ENCODE data around the gene IL17REL. TPM values are rescaled to one million over a fixed set of nuclear protein-coding genes. Genes with fewer than 3 reads are reported as not detected.

Gene IL17REL
- total RNA-seq, 3 donors from 2014 or later: 0.09 to 0.43 TPM; not detected in 1

GRCh38 chr22:49950396-49950994 is 62.1 kb downstream of the IL17REL start:
- no peak for ATAC-seq

DNA sequence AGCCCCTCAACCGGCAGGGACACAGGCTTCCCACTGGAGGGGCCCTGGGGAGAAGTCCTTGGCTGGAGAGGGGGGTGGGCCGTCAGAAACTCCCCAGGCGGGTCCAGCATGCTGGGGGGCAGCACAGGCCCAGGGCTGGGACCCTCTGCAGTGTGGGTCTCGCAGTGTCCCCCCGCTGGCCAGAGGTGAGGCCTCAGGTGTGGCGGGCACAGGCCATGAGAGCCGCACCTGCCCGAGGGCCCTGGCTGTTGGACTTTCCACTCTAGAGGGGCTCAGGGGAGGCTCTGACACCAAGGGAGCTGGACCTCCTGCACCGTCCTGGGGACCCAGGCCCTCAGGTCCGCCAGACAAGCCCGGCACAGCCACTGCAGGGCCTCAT is 62.7 kb downstream of the IL17REL start:
- TF ChIP-seq CTCF (IDR thresholded peaks at IDR 0.05): no peak
- H3K36me3 ChIP-seq (ENCODE audit: low read depth): no peaks in the 10 kb centered on the region
- no peaks in the 10 kb centered on the region for H3K9me3 ChIP-seq
- DNase-seq (no peak), ATAC-seq (no peak)
- peaks cover 44% of the 10 kb centered on the region for H3K4me1 ChIP-seq (ENCODE audit: low read depth)
- intact Hi-C loops (cut with DNase I, micrococcal nuclease): no loop called here
- H3K4me3 ChIP-seq: no peak overlapping the region

More at GRCh38 chr22:49950396-49950994, 62.1 kb downstream of the IL17REL start:
- DNase-seq: peak in 1 of 3 donors; percentile 72
- no peaks in the 10 kb centered on the region for H3K9me3 ChIP-seq
- no peak overlapping the region for H3K4me3 ChIP-seq
- no peaks in the 10 kb centered on the region for H3K36me3 ChIP-seq (ENCODE audit: low read depth)
- intact Hi-C loops (cut with DNase I, micrococcal nuclease): no loop called here
- peaks cover 44% of the 10 kb centered on the region for H3K4me1 ChIP-seq (ENCODE audit: low read depth)
- TF ChIP-seq CTCF (IDR thresholded peaks at IDR 0.05): no peak

GRCh38 chr22:49948958-49949913 is 63.3 kb downstream of the IL17REL start:
- no peaks in the 10 kb centered on the region for H3K9me3 ChIP-seq
- H3K4me1 ChIP-seq (ENCODE audit: low read depth): peaks cover 44% of the 10 kb centered on the region
- intact Hi-C loops (cut with DNase I, micrococcal nuclease): no loop called here
- DNase-seq: peak; percentile 86 to 96 (median 93)
- ATAC-seq: peak; percentile 63
- no peaks in the 10 kb centered on the region for H3K36me3 ChIP-seq (ENCODE audit: low read depth)
- no peak for TF ChIP-seq CTCF (IDR thresholded peaks at IDR 0.05)
- H3K4me3 ChIP-seq: peak overlapping the region; percentile 23

GRCh38 chr22:49948116-49948957 is 64.2 kb downstream of the IL17REL start:
- peak in 2 of 3 donors; percentile 79 to 85 for DNase-seq
- ATAC-seq: peak; percentile 21
- peaks cover 42% of the 10 kb centered on the region for H3K4me1 ChIP-seq (ENCODE audit: low read depth)
- no peaks in the 10 kb centered on the region for H3K36me3 ChIP-seq (ENCODE audit: low read depth)
- peak overlapping the region; percentile 23 for H3K4me3 ChIP-seq
- TF ChIP-seq CTCF (IDR thresholded peaks at IDR 0.05): no peak
- no peaks in the 10 kb centered on the region for H3K9me3 ChIP-seq
- intact Hi-C loops (cut with DNase I, micrococcal nuclease): no loop called here

GRCh38 chr22:49947296-49947622 is 65.3 kb downstream of the IL17REL start:
- TF ChIP-seq CTCF (IDR thresholded peaks at IDR 0.05): no peak
- Histone ChIP-seq H3K36me3 (ENCODE audit: low read depth) (no peaks in the 10 kb centered on the region), H3K4me1 (ENCODE audit: low read depth) (peaks cover 32% of the 10 kb centered on the region), H3K4me3 (no peak overlapping the region), H3K9me3 (no peaks in the 10 kb centered on the region)
- no peak for ATAC-seq
- no peak for DNase-seq
- intact Hi-C loops (cut with DNase I, micrococcal nuclease): no loop called here
